ENCODE measurements around the gene TBC1D22B. TPM values are rescaled to one million over a fixed set of nuclear protein-coding genes. Genes with fewer than 3 reads are reported as not detected.
A peak's percentile ranks its signal among the peaks of the same experiment; 100 is the strongest.

Gene TBC1D22B
- total RNA-seq, 1 experiment from 2014 or later, result 11.8 TPM

- Mint-ChIP-seq H3K4me3 (ENCODE audit: unreplicated experiment) (no peak overlapping the region), H3K36me3 (ENCODE audit: insufficient read depth, unreplicated experiment) (no peaks in the 10 kb centered on the region), H3K27ac (ENCODE audit: unreplicated experiment) (no peak overlapping the region), H3K4me1 (ENCODE audit: low read depth, unreplicated experiment) (no peaks in the 10 kb centered on the region), H3K27me3 (ENCODE audit: insufficient read depth, unreplicated experiment) (peaks cover 3% of the 10 kb centered on the region), H3K9me3 (ENCODE audit: unreplicated experiment) (peaks cover 9% of the 10 kb centered on the region)
- Histone ChIP-seq H3K9me3 (no peaks in the 10 kb centered on the region), H3K4me1 (no peaks in the 10 kb centered on the region), H3K27me3 (replicated peaks; ENCODE audit: control insufficient read depth, insufficient read depth, low read length) (no peaks in the 10 kb centered on the region), H3K36me3 (ENCODE audit: control insufficient read depth, insufficient read depth, low read length) (no peaks in the 10 kb centered on the region), H3K4me3 (ENCODE audit: low read depth, low read length) (no peak overlapping the region)
- CTCF ChIA-PET, result no interaction called here
- intact Hi-C loops (cut with micrococcal nuclease; ENCODE audit: unreplicated experiment), result no loop called here
- no peak for TF ChIP-seq CTCF (IDR thresholded peaks at IDR 0.05; ENCODE audit: insufficient read depth in 1 of 2, low read depth in 1 of 2, low read length in 1 of 2, severe bottlenecking in 1 of 2, unreplicated experiment in 1 of 2)
- no peak for DNase-seq
- POLR2A ChIA-PET, result no interaction called here
- BruUV-seq (replicated peaks), result no TSS peak
Observed at GRCh38 chr6:37347670-37348111, 90.1 kb downstream of the TBC1D22B start.

GRCh38 chr6:37351027-37351426 is 93.5 kb downstream of the TBC1D22B start:
- CTCF ChIA-PET, result no interaction called here
- H3K9me3 ChIP-seq, result no peaks in the 10 kb centered on the region
- DNase-seq, result no peak
- peaks cover 9% of the 10 kb centered on the region for H3K9me3 Mint-ChIP-seq (ENCODE audit: unreplicated experiment)
- H3K4me1 ChIP-seq, result peaks cover 8% of the 10 kb centered on the region; the same call in 1 of the 2 replicates
- TF ChIP-seq CTCF (IDR thresholded peaks at IDR 0.05; ENCODE audit: insufficient read depth in 1 of 2, low read depth in 1 of 2, low read length in 1 of 2, severe bottlenecking in 1 of 2, unreplicated experiment in 1 of 2), result no peak
- H3K27me3 Mint-ChIP-seq (ENCODE audit: insufficient read depth, unreplicated experiment), result no peaks in the 10 kb centered on the region
- no peaks in the 10 kb centered on the region for H3K36me3 ChIP-seq (ENCODE audit: control insufficient read depth, insufficient read depth, low read length)
- no peak overlapping the region for H3K4me3 ChIP-seq (ENCODE audit: low read depth, low read length)
- no peak overlapping the region for H3K27ac Mint-ChIP-seq (ENCODE audit: unreplicated experiment)
- no TSS peak for BruUV-seq (replicated peaks)
- no peaks in the 10 kb centered on the region for H3K27me3 ChIP-seq (replicated peaks; ENCODE audit: control insufficient read depth, insufficient read depth, low read length)
- POLR2A ChIA-PET, result no interaction called here
- H3K36me3 Mint-ChIP-seq (ENCODE audit: insufficient read depth, unreplicated experiment), result peaks cover 11% of the 10 kb centered on the region
- H3K4me3 Mint-ChIP-seq (ENCODE audit: unreplicated experiment), result no peak overlapping the region
- peaks cover 5% of the 10 kb centered on the region for H3K4me1 Mint-ChIP-seq (ENCODE audit: low read depth, unreplicated experiment)
- intact Hi-C loops (cut with micrococcal nuclease; ENCODE audit: unreplicated experiment), result no loop called here

- ChIA-PET POLR2A (no interaction called here), CTCF (no interaction called here)
- intact Hi-C loops (cut with micrococcal nuclease; ENCODE audit: unreplicated experiment), result no loop called here
- Histone ChIP-seq H3K4me3 (ENCODE audit: low read depth, low read length) (no peak overlapping the region), H3K4me1 (peaks cover 8% of the 10 kb centered on the region; the same call in 1 of the 2 replicates), H3K27me3 (replicated peaks; ENCODE audit: control insufficient read depth, insufficient read depth, low read length) (no peaks in the 10 kb centered on the region), H3K9me3 (no peaks in the 10 kb centered on the region), H3K36me3 (ENCODE audit: control insufficient read depth, insufficient read depth, low read length) (no peaks in the 10 kb centered on the region)
- BruUV-seq (replicated peaks), result no TSS peak
- TF ChIP-seq CTCF (IDR thresholded peaks at IDR 0.05; ENCODE audit: insufficient read depth in 1 of 2, low read depth in 1 of 2, low read length in 1 of 2, severe bottlenecking in 1 of 2, unreplicated experiment in 1 of 2), result no peak
- no peak for DNase-seq
- no peak overlapping the region for H3K27ac Mint-ChIP-seq (ENCODE audit: unreplicated experiment)
- no peaks in the 10 kb centered on the region for H3K27me3 Mint-ChIP-seq (ENCODE audit: insufficient read depth, unreplicated experiment)
- H3K4me1 Mint-ChIP-seq (ENCODE audit: low read depth, unreplicated experiment), result peaks cover 5% of the 10 kb centered on the region
- peaks cover 11% of the 10 kb centered on the region for H3K36me3 Mint-ChIP-seq (ENCODE audit: insufficient read depth, unreplicated experiment)
- H3K9me3 Mint-ChIP-seq (ENCODE audit: unreplicated experiment), result no peaks in the 10 kb centered on the region
- H3K4me3 Mint-ChIP-seq (ENCODE audit: unreplicated experiment), result peak overlapping the region; percentile 53
Observed at GRCh38 chr6:37352384-37352783, 94.8 kb downstream of the TBC1D22B start.

All from Caco-2 (cell line).